HG03103 (cell line): ENCODE results near the gene ST6GALNAC3.

Source experiments
- ATAC-seq: cut with Tn5 transposase; IDR thresholded peaks from one replicate; pipeline ENCODE4 v1.9.1; 2021; ENCODE audit warnings: low read depth; ENCODE audit not compliant: unreplicated experiment

ST6GALNAC3 gene

GRCh38 chr1:76138217-76138616 lies 63.7 kb downstream of the ST6GALNAC3 start:
- no peak for ATAC-seq

- ATAC-seq: no peak
Observed at GRCh38 chr1:76140227-76140626, 65.7 kb downstream of the ST6GALNAC3 start.

GRCh38 chr1:76141929-76142328 lies 67.4 kb downstream of the ST6GALNAC3 start:
- no peak for ATAC-seq

GRCh38 chr1:76142771-76143540 lies 68.4 kb downstream of the ST6GALNAC3 start:
- no peak for ATAC-seq

- ATAC-seq: no peak
Observed at GRCh38 chr1:76144247-76144646, 69.7 kb downstream of the ST6GALNAC3 start.

- ATAC-seq: no peak
Observed at GRCh38 chr1:76145332-76145731, 70.8 kb downstream of the ST6GALNAC3 start.

- ATAC-seq: no peak
Observed at GRCh38 chr1:76146184-76146583, 71.6 kb downstream of the ST6GALNAC3 start.

GRCh38 chr1:76147917-76148316 lies 73.4 kb downstream of the ST6GALNAC3 start:
- ATAC-seq: no peak

- no peak for ATAC-seq
Observed at GRCh38 chr1:76148460-76148859, 73.9 kb downstream of the ST6GALNAC3 start.

GRCh38 chr1:76153841-76154205 lies 79.3 kb downstream of the ST6GALNAC3 start:
- ATAC-seq: no peak

GRCh38 chr1:76154206-76154956 lies 79.8 kb downstream of the ST6GALNAC3 start:
- ATAC-seq: peak; percentile 93

- ATAC-seq: no peak
Observed at GRCh38 chr1:76156987-76157386, 82.4 kb downstream of the ST6GALNAC3 start.

GRCh38 chr1:76158126-76158525 lies 83.6 kb downstream of the ST6GALNAC3 start:
- no peak for ATAC-seq

GRCh38 chr1:76160225-76160624 lies 85.7 kb downstream of the ST6GALNAC3 start:
- no peak for ATAC-seq

GRCh38 chr1:76161451-76161850 lies 86.9 kb downstream of the ST6GALNAC3 start:
- ATAC-seq: no peak

GRCh38 chr1:76162254-76162653 lies 87.7 kb downstream of the ST6GALNAC3 start:
- no peak for ATAC-seq

- ATAC-seq: no peak
Observed at GRCh38 chr1:76164165-76164564, 89.6 kb downstream of the ST6GALNAC3 start.

GRCh38 chr1:76170084-76170483 lies 95.5 kb downstream of the ST6GALNAC3 start:
- ATAC-seq: no peak

GRCh38 chr1:76170513-76170912 lies 96.0 kb downstream of the ST6GALNAC3 start:
- no peak for ATAC-seq

- ATAC-seq: no peak
Observed at GRCh38 chr1:76176000-76176399, 101.5 kb downstream of the ST6GALNAC3 start.

- ATAC-seq: no peak
Observed at GRCh38 chr1:76177615-76178014, 103.1 kb downstream of the ST6GALNAC3 start.

- no peak for ATAC-seq
Observed at GRCh38 chr1:76179219-76179698, 104.7 kb downstream of the ST6GALNAC3 start.
